ENCODE data around the gene NCEH1. TPM values are rescaled to one million over a fixed set of nuclear protein-coding genes. Genes with fewer than 3 reads are reported as not detected.

NCEH1 gene
- total and polyA plus RNA-seq, 7 donors = 1.6 to 12.8 (median 3.2) TPM

GRCh38 chr3:172697558-172697957, 13.3 kb downstream of the NCEH1 start:
- Histone ChIP-seq H3K27ac (no peak overlapping the region), H3K4me3 (no peak overlapping the region), H3K9me3 (no peaks in the 10 kb centered on the region), H3K27me3 (no peaks in the 10 kb centered on the region), H3K36me3 (no peaks in the 10 kb centered on the region), H3K4me1 (peaks cover 0 to 11% (median 9%) of the 10 kb centered on the region in 4 donors)
- TF ChIP-seq EP300 (IDR thresholded peaks at IDR 0.05) (no peak), POLR2A (IDR thresholded peaks at IDR 0.05) (no peak), POLR2AphosphoS5 (IDR thresholded peaks at IDR 0.05) (no peak), CTCF (IDR thresholded peaks at IDR 0.05) (no peak)
- intact Hi-C loops (cut with DNase I) = no loop called here
- DNase-seq = no peak
- 63 to 84% methylated on average over 1 of the region's 1 CpG for WGBS, 2 donors

- no peaks in the 10 kb centered on the region for H3K9me3 ChIP-seq
- H3K27ac ChIP-seq = no peak overlapping the region
- intact Hi-C loops (cut with DNase I) = no loop called here
- no peaks in the 10 kb centered on the region for H3K36me3 ChIP-seq
- peaks cover 0 to 21% (median 18%) of the 10 kb centered on the region in 4 donors for H3K4me1 ChIP-seq
- 21 to 70% methylated on average over 5 of the region's 5 CpGs for WGBS, 2 donors
- no peak for TF ChIP-seq CTCF (IDR thresholded peaks at IDR 0.05)
- TF ChIP-seq POLR2A (IDR thresholded peaks at IDR 0.05) = no peak
- TF ChIP-seq POLR2AphosphoS5 (IDR thresholded peaks at IDR 0.05) = no peak
- no peaks in the 10 kb centered on the region for H3K27me3 ChIP-seq
- DNase-seq = no peak
- H3K4me3 ChIP-seq = no peak overlapping the region
Measured at GRCh38 chr3:172696357-172696756, 14.5 kb downstream of the NCEH1 start.

GRCh38 chr3:172694573-172695246, 16.2 kb downstream of the NCEH1 start:
- intact Hi-C loops (cut with DNase I) = no loop called here
- 88% methylated on average over 4 of the region's 4 CpGs for WGBS, 2 donors
- TF ChIP-seq CTCF (IDR thresholded peaks at IDR 0.05) (no peak), POLR2AphosphoS5 (IDR thresholded peaks at IDR 0.05) (no peak), EP300 (IDR thresholded peaks at IDR 0.05) (no peak), POLR2A (IDR thresholded peaks at IDR 0.05) (no peak)

GRCh38 chr3:172692751-172693338, 18.0 kb downstream of the NCEH1 start:
- intact Hi-C loops (cut with DNase I) = no loop called here
- no peaks in the 10 kb centered on the region for H3K27me3 ChIP-seq
- H3K27ac ChIP-seq = no peak overlapping the region
- H3K4me1 ChIP-seq = peaks cover 0 to 22% (median 19%) of the 10 kb centered on the region in 4 donors
- H3K4me3 ChIP-seq = no peak overlapping the region
- TF ChIP-seq POLR2AphosphoS5 (IDR thresholded peaks at IDR 0.05) = no peak
- no peak for TF ChIP-seq CTCF (IDR thresholded peaks at IDR 0.05)
- TF ChIP-seq POLR2A (IDR thresholded peaks at IDR 0.05) = no peak
- no peak for TF ChIP-seq EP300 (IDR thresholded peaks at IDR 0.05)
- DNase-seq = no peak
- no peaks in the 10 kb centered on the region for H3K9me3 ChIP-seq
- 74 to 90% methylated on average over 2 of the region's 2 CpGs for WGBS, 2 donors
- H3K36me3 ChIP-seq = no peaks in the 10 kb centered on the region

More at GRCh38 chr3:172694573-172695246, 16.2 kb downstream of the NCEH1 start:
- H3K4me1 ChIP-seq = peaks cover 0 to 22% (median 19%) of the 10 kb centered on the region in 4 donors
- no peaks in the 10 kb centered on the region for H3K27me3 ChIP-seq
- H3K4me3 ChIP-seq = no peak overlapping the region
- DNase-seq = no peak
- H3K9me3 ChIP-seq = no peaks in the 10 kb centered on the region
- no peaks in the 10 kb centered on the region for H3K36me3 ChIP-seq
- H3K27ac ChIP-seq = no peak overlapping the region

Data from sigmoid colon (tissue), 7 donors.